Activated CD4-positive, alpha-beta T cell treated with anti-CD3 and anti-CD28 coated beads for 36 hours (primary cell): ENCODE measurements around the gene ETV6. TPM values are rescaled to one million over a fixed set of nuclear protein-coding genes. Genes with fewer than 3 reads are reported as not detected.

ENCODE experiments used
- ATAC-seq: fragments of 200-7000 bp; cut with Tn5 transposase; one replicate; pipeline ENCODE4 v1.10.0; 2021; ENCODE audit warnings: mild to moderate bottlenecking, moderate library complexity
- CTCF ChIA-PET: fragments of 350-600 bp; sonication (Branson Sonifier 250); formaldehyde crosslinking; loops from one replicate; lab custom pipeline; 2021; ENCODE audit warnings: antibody characterized with exemption; lab: Charles Lee
- POLR2A ChIA-PET: fragments of 350-600 bp; sonication (Branson Sonifier 250); formaldehyde crosslinking; loops from one replicate; lab custom pipeline; 2021; ENCODE audit warnings: antibody characterized with exemption, inconsistent platforms; lab: Charles Lee
- DNase-seq: peaks from one replicate; pipeline ENCODE4 v3.0.0-alpha.2; 2020
- H3K27ac Mint-ChIP-seq: one replicate; pipeline ENCODE4 v1.8.0; 2021; ENCODE audit warnings: mixed read lengths
- H3K27me3 Mint-ChIP-seq: one replicate; pipeline ENCODE4 v1.8.0; 2021; ENCODE audit warnings: mixed read lengths
- H3K36me3 Mint-ChIP-seq: one replicate; pipeline ENCODE4 v1.8.0; 2021; ENCODE audit warnings: low read depth, mixed read lengths
- H3K4me1 Mint-ChIP-seq: one replicate; pipeline ENCODE4 v1.8.0; 2021; ENCODE audit warnings: mixed read lengths
- H3K4me3 Mint-ChIP-seq: one replicate; pipeline ENCODE4 v1.8.0; 2021; ENCODE audit warnings: mild to moderate bottlenecking, moderate library complexity, mixed read lengths
- H3K9me3 Mint-ChIP-seq: one replicate; pipeline ENCODE4 v1.8.0; 2021; ENCODE audit warnings: low read depth, mixed read lengths
- intact Hi-C, 2 experiments: fragments of 100-400 bp; cut with DNase I in 1 of 2; cut with micrococcal nuclease in 1 of 2; formaldehyde crosslinking; loops; one replicate each; pipeline versions ENCODE4 v1.14.2 to v1.15.1; 2022 to 2024; cut with DNase I, micrococcal nuclease
- total RNA-seq, 2 experiments: library from RNA; stranded (reverse); gene quantifications; one replicate each; pipeline ENCODE4 v1.2.3, GENCODE V29; 2021

ETV6 gene
- total RNA-seq, 2 experiments from 2014 or later = 53.5 to 56.7 TPM

GRCh38 chr12:11726659-11727058 is 77.2 kb downstream of the ETV6 start:
- H3K27me3 Mint-ChIP-seq = no peaks in the 10 kb centered on the region
- peak overlapping the region; percentile 66 for H3K27ac Mint-ChIP-seq
- ATAC-seq (peak; percentile 57), DNase-seq (peak; percentile 34)
- CTCF ChIA-PET = interaction anchor here (0.8 to 3.7 kb wide), 9 partner anchors 21 to 306 kb away, joined by 3 to 17 read pairs (median 4); no protein-coding TSS in a partner anchor
- POLR2A ChIA-PET = interaction anchor here (1.0 to 2.2 kb wide), 8 partner anchors 13 to 1010 kb away, joined by 3 to 9 read pairs (median 4); partner anchors contain the start of gene ETV6
- intact Hi-C loops = loop anchor here in 1 of 2 experiments (1.0 to 5.0 kb wide), 3 partner anchors 77 to 306 kb away; partner anchors contain the start of gene ETV6
- H3K4me3 Mint-ChIP-seq = peak overlapping the region; percentile 7
- H3K9me3 Mint-ChIP-seq = peaks cover 4% of the 10 kb centered on the region
- H3K4me1 Mint-ChIP-seq = peaks cover 66% of the 10 kb centered on the region
- peaks cover 15% of the 10 kb centered on the region for H3K36me3 Mint-ChIP-seq

- H3K36me3 Mint-ChIP-seq = peaks cover 15% of the 10 kb centered on the region
- no peaks in the 10 kb centered on the region for H3K27me3 Mint-ChIP-seq
- CTCF ChIA-PET = interaction anchor here (0.5 to 3.7 kb wide), 11 partner anchors 13 to 306 kb away, joined by 3 to 17 read pairs (median 4); no protein-coding TSS in a partner anchor
- intact Hi-C loops = loop anchor here in 1 of 2 experiments (1.0 to 5.0 kb wide), 3 partner anchors 78 to 305 kb away; partner anchors contain the start of gene ETV6
- peak; percentile 78 for DNase-seq
- H3K4me3 Mint-ChIP-seq = peak overlapping the region; percentile 7
- H3K27ac Mint-ChIP-seq = peak overlapping the region; percentile 66
- POLR2A ChIA-PET = interaction anchor here (1.0 to 2.2 kb wide), 9 partner anchors 14 to 1009 kb away, joined by 3 to 9 read pairs (median 4); partner anchors contain the start of gene ETV6
- peaks cover 67% of the 10 kb centered on the region for H3K4me1 Mint-ChIP-seq
- H3K9me3 Mint-ChIP-seq = peaks cover 4% of the 10 kb centered on the region
- ATAC-seq = peak; percentile 55
Observed at GRCh38 chr12:11727133-11727664, 77.7 kb downstream of the ETV6 start.

GRCh38 chr12:11728154-11728755 is 78.8 kb downstream of the ETV6 start:
- ChIA-PET POLR2A (interaction anchor here (1.0 to 2.2 kb wide), 3 partner anchors 35 to 44 kb away, joined by 5 to 9 read pairs (median 6); no protein-coding TSS in a partner anchor), CTCF (interaction anchor here (0.6 to 3.7 kb wide), 5 partner anchors 12 to 305 kb away, joined by 3 to 17 read pairs (median 6); no protein-coding TSS in a partner anchor)
- Mint-ChIP-seq H3K4me1 (peaks cover 73% of the 10 kb centered on the region), H3K36me3 (peaks cover 18% of the 10 kb centered on the region), H3K27ac (peak overlapping the region; percentile 53), H3K9me3 (peaks cover 4% of the 10 kb centered on the region), H3K27me3 (no peaks in the 10 kb centered on the region), H3K4me3 (no peak overlapping the region)
- intact Hi-C loops = loop anchor here in 1 of 2 experiments (5.0 kb wide), 1 partner anchor 304 kb away; no protein-coding TSS in a partner anchor
- DNase-seq (no peak), ATAC-seq (no peak)

GRCh38 chr12:11729008-11729407 is 79.5 kb downstream of the ETV6 start:
- Mint-ChIP-seq H3K36me3 (peaks cover 19% of the 10 kb centered on the region), H3K4me1 (peaks cover 79% of the 10 kb centered on the region), H3K27ac (peak overlapping the region; percentile 18), H3K4me3 (no peak overlapping the region), H3K27me3 (no peaks in the 10 kb centered on the region), H3K9me3 (peaks cover 4% of the 10 kb centered on the region)
- CTCF ChIA-PET = interaction anchor here (0.6 to 3.7 kb wide), 3 partner anchors 34 to 93 kb away, joined by 3 to 17 read pairs (median 3); no protein-coding TSS in a partner anchor
- POLR2A ChIA-PET = interaction anchor here (1.0 kb wide), 1 partner anchor 43 kb away, joined by 6 read pairs; no protein-coding TSS in a partner anchor
- intact Hi-C loops = loop anchor here in 1 of 2 experiments (5.0 kb wide), 1 partner anchor 303 kb away; no protein-coding TSS in a partner anchor
- ATAC-seq = no peak
- no peak for DNase-seq

GRCh38 chr12:11729439-11730150 is 80.1 kb downstream of the ETV6 start:
- no peaks in the 10 kb centered on the region for H3K27me3 Mint-ChIP-seq
- DNase-seq (no peak), ATAC-seq (no peak)
- H3K4me1 Mint-ChIP-seq = peaks cover 82% of the 10 kb centered on the region
- CTCF ChIA-PET = interaction anchor here (1.0 to 3.7 kb wide), 3 partner anchors 33 to 83 kb away, joined by 3 to 17 read pairs (median 3); no protein-coding TSS in a partner anchor
- POLR2A ChIA-PET = interaction anchor here (1.0 kb wide), 1 partner anchor 42 kb away, joined by 6 read pairs; no protein-coding TSS in a partner anchor
- peaks cover 20% of the 10 kb centered on the region for H3K36me3 Mint-ChIP-seq
- intact Hi-C loops = loop anchor here (2.0 to 5.0 kb wide), 4 partner anchors 33 to 303 kb away; no protein-coding TSS in a partner anchor
- H3K27ac Mint-ChIP-seq = peak overlapping the region; percentile 18
- H3K9me3 Mint-ChIP-seq = peaks cover 4% of the 10 kb centered on the region
- H3K4me3 Mint-ChIP-seq = no peak overlapping the region

- ATAC-seq = no peak
Observed at GRCh38 chr12:11730299-11731041, 81.0 kb downstream of the ETV6 start.

GRCh38 chr12:11731042-11731357 is 81.5 kb downstream of the ETV6 start:
- H3K9me3 Mint-ChIP-seq = no peaks in the 10 kb centered on the region
- CTCF ChIA-PET = interaction anchor here (0.6 to 1.7 kb wide), 8 partner anchors 10 to 624 kb away, joined by 3 to 9 read pairs (median 4); no protein-coding TSS in a partner anchor
- peak overlapping the region; percentile 21 for H3K4me3 Mint-ChIP-seq
- POLR2A ChIA-PET = interaction anchor here (0.7 to 1.9 kb wide), 5 partner anchors 32 to 278 kb away, joined by 4 to 12 read pairs (median 4); no protein-coding TSS in a partner anchor
- ATAC-seq (peak; percentile 64), DNase-seq (no peak)
- no peaks in the 10 kb centered on the region for H3K27me3 Mint-ChIP-seq
- H3K27ac Mint-ChIP-seq = peak overlapping the region; percentile 88
- peaks cover 83% of the 10 kb centered on the region for H3K4me1 Mint-ChIP-seq
- intact Hi-C loops = loop anchor here (1.0 to 5.0 kb wide), 5 partner anchors 32 to 249 kb away; no protein-coding TSS in a partner anchor
- H3K36me3 Mint-ChIP-seq = peaks cover 17% of the 10 kb centered on the region

More at GRCh38 chr12:11730299-11731041, 81.0 kb downstream of the ETV6 start:
- peaks cover 4% of the 10 kb centered on the region for H3K9me3 Mint-ChIP-seq
- intact Hi-C loops = loop anchor here (1.0 to 5.0 kb wide), 5 partner anchors 32 to 250 kb away; no protein-coding TSS in a partner anchor
- peak; percentile 39 for DNase-seq
- POLR2A ChIA-PET = interaction anchor here (0.7 to 1.9 kb wide), 5 partner anchors 33 to 278 kb away, joined by 4 to 12 read pairs (median 4); no protein-coding TSS in a partner anchor
- H3K27me3 Mint-ChIP-seq = no peaks in the 10 kb centered on the region
- CTCF ChIA-PET = interaction anchor here (0.6 to 1.7 kb wide), 7 partner anchors 10 to 82 kb away, joined by 3 to 5 read pairs (median 3); no protein-coding TSS in a partner anchor
- H3K27ac Mint-ChIP-seq = peak overlapping the region; percentile 88
- H3K4me3 Mint-ChIP-seq = peak overlapping the region; percentile 21
- peaks cover 20% of the 10 kb centered on the region for H3K36me3 Mint-ChIP-seq
- H3K4me1 Mint-ChIP-seq = peaks cover 86% of the 10 kb centered on the region

GRCh38 chr12:11731455-11731854 is 82.0 kb downstream of the ETV6 start:
- Mint-ChIP-seq H3K4me3 (peak overlapping the region; percentile 21), H3K36me3 (peaks cover 16% of the 10 kb centered on the region), H3K9me3 (no peaks in the 10 kb centered on the region), H3K27me3 (no peaks in the 10 kb centered on the region), H3K4me1 (peaks cover 83% of the 10 kb centered on the region), H3K27ac (peak overlapping the region; percentile 88)
- POLR2A ChIA-PET = interaction anchor here (1.0 to 1.9 kb wide), 3 partner anchors 32 to 278 kb away, joined by 4 to 12 read pairs (median 10); no protein-coding TSS in a partner anchor
- ATAC-seq = peak; percentile 38
- CTCF ChIA-PET = interaction anchor here (0.6 to 1.9 kb wide), 9 partner anchors 9 to 623 kb away, joined by 3 to 9 read pairs (median 4); no protein-coding TSS in a partner anchor
- DNase-seq = no peak
- intact Hi-C loops = loop anchor here (1.0 to 5.0 kb wide), 5 partner anchors 31 to 249 kb away; no protein-coding TSS in a partner anchor

- POLR2A ChIA-PET = interaction anchor here (1.9 kb wide), 1 partner anchor 34 kb away, joined by 12 read pairs; no protein-coding TSS in a partner anchor
- ATAC-seq = no peak
Observed at GRCh38 chr12:11732023-11732422, 82.5 kb downstream of the ETV6 start.

More at GRCh38 chr12:11732023-11732422, 82.5 kb downstream of the ETV6 start:
- H3K4me3 Mint-ChIP-seq = no peak overlapping the region
- intact Hi-C loops = loop anchor here in 1 of 2 experiments (5.0 kb wide), 1 partner anchor 100 kb away; no protein-coding TSS in a partner anchor
- CTCF ChIA-PET = interaction anchor here (0.6 to 1.9 kb wide), 6 partner anchors 9 to 478 kb away, joined by 3 to 9 read pairs (median 5); no protein-coding TSS in a partner anchor
- H3K27ac Mint-ChIP-seq = peak overlapping the region; percentile 88
- peaks cover 83% of the 10 kb centered on the region for H3K4me1 Mint-ChIP-seq
- peaks cover 22% of the 10 kb centered on the region for H3K36me3 Mint-ChIP-seq
- no peaks in the 10 kb centered on the region for H3K9me3 Mint-ChIP-seq
- no peaks in the 10 kb centered on the region for H3K27me3 Mint-ChIP-seq
- DNase-seq = no peak
